ENCODE measurements around the gene USP40.

USP40 gene

DNA sequence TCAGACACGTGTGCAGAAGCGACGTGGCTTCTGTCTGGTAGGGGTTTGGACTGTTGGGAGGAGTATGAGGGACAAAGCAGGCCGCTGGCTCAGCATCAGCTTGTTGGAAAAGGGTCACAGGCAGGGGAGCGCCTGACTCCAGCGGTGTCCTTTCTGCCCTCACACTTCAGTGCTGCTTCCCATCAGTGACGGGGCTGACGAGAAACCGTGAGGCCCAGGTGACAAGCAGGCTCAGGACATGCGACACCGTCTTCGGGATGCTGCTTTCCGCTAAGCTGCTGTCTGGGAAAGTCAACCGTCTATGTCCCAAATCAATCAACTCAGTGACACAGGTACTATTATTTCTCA is 90.5 kb downstream of the USP40 start:
- no peak for DNase-seq (ENCODE audit: low read depth)

DNA sequence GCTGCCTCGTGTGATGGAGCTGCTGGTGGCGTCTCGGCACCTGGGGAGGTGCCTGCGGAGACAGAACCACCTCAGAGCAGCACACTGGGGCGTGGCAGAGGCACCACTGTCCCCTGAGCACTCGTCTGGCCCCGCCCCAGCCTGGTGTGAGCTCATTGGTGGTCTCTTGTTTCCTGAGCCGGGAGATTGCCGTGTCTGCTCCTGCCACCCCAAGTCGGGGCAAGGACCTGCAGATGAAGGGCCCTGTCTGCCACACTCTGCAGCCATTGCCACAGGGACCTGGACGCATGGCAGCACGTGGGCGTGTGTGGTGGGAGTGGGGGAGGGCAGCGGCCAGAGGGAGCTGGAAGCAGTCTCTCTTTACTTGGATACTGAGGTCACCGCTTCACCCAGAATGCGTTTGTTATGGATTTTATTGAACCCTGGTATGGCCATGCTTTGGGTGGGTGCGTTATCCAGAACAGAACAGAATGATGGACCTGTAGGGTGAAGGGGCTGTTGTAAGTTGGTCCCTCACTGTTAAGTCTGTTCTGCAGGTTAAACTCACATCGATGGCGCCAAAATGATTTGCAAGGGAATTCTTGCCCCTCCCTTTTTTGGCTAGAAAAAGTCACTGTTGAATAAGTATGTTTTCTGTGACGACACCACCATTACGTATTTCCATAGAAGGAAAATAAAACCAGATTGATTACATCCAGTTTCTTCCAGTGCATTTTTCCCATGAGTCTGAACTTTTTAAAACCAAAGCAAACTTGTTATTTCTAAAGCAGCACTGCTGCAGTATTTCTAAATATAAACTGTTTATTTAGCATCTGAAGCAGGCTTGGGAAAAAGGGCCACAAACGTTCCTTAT is 92.0 kb downstream of the USP40 start:
- DNase-seq (ENCODE audit: low read depth) = no peak

DNA sequence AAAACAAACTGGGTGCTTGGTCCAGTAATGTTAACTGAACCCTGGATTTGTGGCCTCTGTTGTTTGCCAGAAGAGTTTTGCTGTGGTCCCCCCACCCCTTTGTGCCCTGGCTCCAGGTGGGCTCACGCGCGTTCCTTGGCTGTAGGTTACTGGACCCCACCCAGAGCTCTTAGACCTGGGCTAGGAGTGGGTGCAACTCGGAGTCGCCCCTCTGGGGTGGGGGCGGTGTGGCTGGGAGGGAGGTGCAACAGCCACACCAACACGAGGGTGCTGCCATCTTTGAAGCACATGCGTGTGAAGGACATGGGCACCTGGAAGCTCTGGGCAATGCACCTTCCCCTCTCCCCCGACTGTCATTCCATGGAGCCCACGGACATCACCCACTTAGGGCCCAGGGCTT is 92.7 kb downstream of the USP40 start:
- DNase-seq (ENCODE audit: low read depth) = no peak

DNA sequence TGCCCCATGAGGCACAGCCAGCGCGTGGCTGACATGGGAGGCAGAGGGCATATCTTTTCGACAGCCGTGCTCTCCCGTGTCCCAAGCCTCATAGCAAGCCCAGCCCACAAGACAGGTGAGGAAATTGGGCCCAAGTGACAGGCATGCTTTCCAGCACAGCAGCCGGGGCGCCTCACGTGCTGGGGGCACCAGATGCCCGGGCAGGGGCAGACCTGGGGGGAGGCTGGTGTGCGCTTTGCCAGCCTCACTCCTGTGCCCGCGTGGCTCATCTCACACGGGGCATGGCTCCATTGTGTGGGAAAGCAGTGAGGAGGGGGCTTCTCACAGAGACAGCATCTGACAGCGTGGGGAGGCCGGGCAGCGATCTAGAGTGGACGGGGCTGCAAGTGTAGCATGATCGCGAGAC is 93.2 kb downstream of the USP40 start:
- DNase-seq (ENCODE audit: low read depth) = no peak

DNA sequence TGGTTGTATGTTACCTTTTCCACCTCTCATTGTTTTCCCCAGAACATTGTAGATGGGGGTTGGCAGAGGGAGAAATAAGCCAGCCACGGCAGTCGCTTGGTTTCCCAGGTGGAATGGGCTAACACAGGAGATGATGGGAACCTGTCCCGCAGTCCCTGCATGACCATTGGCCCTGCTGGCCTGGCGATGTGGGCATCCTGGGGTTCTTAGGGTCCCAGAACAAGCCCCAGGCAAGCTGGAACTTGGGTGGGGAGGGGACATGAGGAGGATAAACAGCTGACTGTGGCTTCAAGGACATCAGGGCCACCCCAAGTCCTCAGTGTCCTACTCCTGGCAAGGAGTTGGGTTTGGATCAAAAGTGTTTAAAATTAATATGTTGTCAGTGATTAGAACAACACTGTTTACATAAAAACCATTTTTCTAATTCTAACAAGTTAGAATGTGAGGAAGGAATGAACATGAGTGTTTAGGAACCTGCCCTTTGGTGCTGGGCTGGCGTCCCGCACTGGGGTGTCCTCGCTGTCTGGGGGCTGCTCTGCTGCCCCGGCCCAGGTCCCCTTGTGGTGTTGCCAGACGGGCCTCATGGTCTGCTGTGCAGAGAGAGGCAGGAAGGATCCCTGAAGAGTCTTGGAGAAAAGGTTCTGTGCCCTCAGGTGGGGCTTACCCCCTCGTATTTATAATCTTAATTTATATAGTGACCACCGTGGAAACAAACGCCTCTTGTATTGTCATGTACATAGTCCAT is 95.1 kb downstream of the USP40 start:
- DNase-seq (ENCODE audit: low read depth) = no peak

DNA sequence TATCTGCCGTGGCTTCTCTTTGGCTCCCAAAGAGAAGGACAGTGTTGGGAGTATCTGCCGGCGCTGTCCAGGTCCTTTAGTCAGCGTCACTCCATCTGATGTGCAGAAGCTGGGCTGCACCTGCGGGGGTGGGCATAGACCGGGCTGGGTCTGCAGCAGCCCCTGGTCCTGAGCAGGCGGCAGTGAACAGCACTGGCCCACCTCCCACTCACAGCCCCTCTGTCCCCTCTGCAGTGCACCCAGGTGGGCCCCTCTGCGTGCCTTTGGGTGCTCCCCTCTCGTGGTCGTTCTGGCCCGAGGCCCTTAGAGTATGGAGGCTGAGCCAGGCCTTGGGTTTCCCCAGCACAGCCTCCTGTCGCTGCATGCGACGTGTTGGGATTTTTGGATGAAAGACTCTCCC is 95.7 kb downstream of the USP40 start:
- no peak for DNase-seq (ENCODE audit: low read depth)

DNA sequence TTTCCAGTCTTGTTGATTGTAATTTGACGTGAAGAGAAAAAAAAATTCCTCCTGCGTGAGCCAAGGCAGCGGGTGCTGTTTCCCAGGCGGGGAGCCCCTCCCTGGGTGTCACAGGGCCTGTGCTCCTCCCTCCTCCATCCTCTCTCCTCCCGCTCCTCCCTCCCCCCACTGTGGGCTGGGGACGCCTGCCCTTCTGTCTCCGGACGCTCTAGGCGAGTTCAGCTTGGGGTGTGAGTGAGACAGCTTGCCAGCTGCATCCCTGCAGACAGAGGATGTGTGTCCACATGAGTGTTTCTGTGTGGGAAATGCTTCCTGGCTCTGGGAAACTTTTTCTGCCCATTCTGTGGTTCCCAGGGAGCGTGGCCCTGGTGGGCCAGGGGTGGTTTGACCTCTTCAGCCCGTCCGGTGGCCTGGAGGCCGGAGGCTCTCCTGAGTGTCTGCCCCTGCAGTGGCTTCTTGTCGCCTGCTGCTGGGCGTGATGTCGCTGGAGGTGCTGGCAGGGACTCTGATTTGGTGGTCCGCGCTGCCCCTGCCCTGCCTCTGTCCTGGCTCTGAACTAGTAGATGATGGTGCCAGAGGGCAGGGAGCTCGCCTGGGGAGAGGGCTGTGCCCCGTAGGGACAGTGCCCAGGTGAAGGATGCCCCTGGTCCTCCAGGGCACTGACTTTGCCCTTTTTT is 96.4 kb downstream of the USP40 start:
- DNase-seq (ENCODE audit: low read depth) = no peak

DNA sequence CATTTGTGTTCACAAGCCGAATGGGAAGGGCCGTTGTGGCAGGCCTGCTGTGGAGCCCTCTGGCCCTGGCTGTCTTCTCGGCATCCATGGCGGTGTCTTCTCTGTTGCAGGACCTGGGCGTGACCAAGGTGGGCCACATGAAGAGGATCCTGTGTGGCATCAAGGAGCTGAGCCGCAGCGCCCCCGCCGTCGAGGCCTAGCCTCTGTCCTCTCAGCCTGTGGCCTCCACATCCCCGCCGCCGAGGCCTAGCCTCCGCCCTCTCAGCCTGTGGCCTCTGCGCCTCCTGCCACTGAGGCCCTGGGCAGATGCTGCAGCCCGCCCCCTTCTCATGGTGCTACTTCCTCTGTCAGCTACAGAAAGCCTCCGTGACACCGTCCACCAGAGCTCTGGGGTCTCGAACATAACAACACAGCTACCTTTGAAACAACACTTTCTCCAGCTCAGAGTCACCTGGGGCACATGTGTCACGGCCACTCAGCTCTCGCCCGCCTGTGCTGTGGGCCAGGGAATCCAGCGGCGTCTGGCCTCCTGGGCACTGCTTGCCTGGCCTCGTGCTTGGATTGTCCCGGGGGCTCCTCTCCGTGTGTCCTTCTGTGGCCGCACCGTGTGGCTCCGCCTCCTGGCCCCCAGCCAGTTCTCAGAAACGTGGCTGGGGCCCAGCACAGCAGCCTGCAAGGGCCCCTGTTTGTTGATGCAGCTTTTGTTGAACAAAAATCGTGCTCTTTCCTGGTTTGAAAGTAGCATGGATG is 97.1 kb downstream of the USP40 start:
- DNase-seq (ENCODE audit: low read depth) = no peak

DNA sequence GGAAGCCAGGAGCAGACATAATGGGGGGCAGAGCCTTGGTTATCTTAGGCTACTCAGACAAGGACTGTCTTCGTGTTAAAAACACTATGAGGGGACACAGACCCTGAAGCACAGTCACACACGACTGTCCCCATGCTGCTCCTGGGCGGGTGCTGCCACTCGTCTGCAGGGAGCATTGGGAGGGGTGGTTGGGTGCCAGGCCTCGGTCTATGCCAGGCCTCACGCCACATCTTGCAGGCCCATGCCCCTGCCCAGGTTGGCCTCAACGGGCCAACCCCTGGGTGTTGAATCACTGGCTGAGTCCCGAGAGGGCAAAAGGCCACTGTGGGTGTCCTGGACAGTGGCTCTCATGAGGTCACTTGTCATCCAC is 97.9 kb downstream of the USP40 start:
- DNase-seq (ENCODE audit: low read depth) = no peak

DNA sequence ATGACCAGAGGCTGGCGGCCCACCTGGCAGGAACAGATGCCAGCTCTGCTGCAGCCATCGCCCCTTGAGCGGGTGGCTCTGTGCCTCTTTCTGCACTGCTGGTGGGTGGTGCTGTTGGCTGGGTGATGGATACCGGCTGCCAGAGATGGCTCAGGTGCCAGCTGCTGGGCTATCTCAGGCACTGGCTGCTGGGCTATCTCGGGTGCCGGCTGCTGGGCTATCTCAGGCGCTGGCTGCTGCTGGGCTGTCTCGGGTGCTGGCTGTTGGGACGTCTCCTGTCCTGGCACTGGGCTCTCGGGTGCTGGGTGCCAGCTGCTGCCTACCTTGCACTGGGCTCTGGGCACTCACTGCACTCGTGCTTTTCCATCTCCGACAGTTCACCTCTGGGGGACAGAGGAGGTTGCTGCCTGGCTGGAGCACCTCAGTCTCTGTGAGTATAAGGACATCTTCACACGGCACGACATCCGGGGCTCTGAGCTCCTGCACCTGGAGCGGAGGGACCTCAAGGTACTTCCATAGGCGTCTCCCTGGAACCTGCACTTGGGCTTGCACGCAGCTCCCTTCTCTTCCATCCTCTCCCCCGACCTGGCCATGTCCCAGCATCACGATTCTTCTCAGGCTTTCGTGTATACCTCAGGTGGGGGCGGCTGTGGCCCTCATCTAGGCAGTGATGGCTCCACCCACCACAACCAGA is 98.4 kb downstream of the USP40 start:
- no peak for DNase-seq (ENCODE audit: low read depth)

DNA sequence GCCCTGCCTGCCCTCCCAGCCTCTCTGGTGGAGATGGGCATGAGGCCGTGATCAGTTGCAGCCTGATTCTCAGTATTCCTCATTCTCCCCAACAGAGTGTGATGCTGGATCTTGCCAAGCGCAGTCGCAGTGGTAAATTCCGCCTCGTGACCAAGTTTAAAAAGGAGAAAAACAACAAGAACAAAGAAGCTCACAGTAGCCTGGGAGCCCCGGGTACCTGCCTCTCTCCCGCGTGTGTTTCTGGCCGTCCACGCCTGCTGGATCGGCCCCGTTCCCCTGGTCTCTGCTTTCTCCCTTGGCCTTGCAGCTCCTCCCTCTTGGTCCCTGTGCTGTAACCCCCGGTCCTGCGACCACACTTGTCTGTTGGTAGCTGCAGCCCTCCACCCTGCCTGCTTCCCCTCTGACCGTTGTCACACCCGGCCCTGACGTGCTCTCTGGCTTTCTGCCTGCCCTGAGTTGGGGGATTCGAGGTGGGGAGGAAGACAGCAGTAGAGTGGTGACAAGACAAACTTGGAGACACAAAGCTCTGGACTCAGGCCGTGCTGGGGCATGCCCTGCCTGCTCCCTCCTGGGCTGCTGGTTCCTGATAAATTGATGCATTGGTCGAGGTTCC is 99.5 kb downstream of the USP40 start:
- no peak for DNase-seq (ENCODE audit: low read depth)

DNA sequence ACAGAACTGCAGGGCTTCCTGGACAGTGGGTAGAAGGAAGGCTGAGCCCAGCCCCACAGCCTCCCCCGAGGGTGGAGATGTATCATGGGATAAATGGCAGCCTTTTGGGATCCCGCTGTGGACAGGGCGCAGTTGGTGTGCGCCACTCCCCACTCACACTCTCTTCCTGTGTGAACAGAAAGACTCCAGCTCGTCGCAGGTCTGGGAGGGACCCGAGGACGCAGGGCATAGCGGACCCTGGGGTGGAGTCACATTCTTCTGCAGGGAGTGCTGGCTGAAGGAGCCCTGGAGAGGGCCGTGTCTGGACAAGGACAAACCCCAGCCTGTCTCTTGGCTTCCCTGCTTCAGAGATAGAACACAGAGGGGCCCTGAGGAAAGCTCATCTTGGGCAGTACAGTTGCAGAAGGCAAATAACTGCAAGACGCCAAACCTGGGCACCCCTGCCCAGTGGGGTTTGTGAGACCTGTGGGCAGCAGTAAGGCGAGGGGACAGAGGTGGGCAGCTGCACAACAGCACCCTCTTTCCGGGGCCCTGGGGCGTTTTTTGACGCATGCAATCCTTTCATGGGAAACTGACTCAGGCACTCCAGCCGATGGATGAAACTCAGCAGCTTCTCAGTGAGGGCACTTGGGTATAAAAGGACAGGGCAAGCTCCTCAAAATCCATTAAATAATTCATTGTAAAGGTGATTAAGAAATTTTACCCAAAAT is 101.9 kb downstream of the USP40 start:
- DNase-seq (ENCODE audit: low read depth) = no peak

DNA sequence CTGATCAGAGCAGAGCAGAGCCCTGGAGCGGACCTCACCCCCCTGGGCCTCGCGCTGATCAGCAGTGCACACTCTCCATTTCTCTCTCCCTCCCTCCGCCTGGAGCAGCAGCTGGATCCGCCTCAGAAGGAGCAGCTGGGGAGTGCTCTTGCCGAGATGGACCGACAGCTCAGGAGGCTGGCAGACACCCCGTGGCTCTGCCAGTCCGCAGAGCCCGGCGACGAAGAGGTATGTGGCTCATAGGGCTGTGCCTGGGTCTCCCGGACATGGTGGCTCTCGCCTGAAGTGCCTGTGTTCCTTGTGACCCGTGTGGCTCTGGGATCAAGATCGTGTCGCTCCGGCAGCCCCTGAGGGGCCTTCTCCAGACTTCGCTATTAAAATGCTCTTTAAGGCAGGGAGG is 102.5 kb downstream of the USP40 start:
- no peak for DNase-seq (ENCODE audit: low read depth)

DNA sequence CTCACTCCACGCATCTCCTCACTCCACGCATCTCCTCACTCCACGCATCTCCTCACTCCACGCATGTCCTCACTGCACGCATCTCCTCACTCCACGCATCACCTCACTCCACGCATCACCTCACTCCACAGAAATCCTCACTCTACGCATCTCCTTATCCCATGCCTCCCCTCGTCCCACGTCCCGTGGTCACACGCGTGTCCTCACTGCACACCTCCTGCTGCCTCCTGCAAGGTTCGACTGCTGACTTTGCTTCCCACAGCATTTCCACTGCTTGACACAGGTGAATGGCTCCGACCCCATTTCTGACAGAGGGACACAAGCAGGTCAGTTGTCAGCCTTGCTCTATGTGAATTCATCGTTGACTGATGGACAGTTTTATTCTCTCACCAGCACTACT is 103.0 kb downstream of the USP40 start:
- DNase-seq (ENCODE audit: low read depth) = no peak

DNA sequence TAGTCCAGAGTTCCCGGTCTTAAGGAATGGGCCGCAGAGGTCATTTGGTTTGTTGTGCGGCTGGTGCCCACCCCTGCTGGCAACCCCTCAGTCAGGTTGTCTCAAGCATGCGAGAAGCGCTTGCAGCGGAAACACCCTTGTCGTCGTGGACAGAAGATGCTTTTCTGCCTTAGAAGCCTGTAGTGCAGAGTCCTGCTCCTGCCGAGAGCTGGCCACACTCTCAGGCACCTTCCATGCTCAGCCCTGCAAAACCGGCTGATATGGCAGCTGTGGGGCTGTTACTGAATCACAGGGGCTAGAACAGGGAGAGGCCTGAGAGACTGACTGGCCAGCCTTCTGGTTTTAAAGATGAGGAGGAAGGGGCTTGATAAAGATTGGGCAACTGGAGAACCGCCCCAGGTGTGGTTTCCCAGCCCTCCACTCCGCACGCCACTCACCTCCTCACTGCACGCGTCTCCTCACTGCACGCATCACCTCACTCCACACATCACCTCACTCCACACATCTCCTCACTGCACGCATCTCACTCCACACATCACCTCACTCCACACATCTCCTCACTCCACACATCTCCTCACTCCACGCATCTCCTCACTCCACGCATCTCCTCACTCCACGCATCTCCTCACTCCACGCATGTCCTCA is 103.6 kb downstream of the USP40 start:
- no peak for DNase-seq (ENCODE audit: low read depth)

DNA sequence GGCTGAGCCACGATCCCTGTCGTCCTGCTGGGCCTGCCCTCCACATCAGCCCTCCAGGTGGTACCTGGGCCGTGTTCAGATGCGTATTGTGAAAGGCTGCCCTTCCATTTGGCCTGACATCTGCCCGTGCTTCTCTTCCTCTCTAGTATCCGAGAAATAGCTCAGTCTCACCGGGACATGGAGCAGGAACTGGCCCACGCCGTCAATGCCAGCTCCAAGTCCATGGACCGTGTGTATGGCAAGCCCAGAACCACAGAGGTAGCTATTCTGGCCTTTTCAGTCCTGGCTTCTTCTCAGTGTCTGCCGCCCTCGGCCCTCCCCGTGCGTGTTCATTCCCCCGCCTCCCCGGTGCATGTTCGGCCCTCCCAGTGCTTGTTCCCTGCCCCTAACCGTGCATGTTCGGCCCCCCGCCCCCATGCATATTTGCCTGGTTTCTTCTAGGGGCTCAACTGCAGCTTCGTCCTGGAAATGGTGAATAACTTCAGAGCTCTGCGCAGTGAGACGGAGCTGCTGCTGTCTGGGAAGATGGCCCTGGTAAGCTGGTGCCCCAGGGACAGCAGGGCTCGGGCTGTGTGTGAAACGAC is 104.3 kb downstream of the USP40 start:
- DNase-seq (ENCODE audit: low read depth) = no peak

DNA sequence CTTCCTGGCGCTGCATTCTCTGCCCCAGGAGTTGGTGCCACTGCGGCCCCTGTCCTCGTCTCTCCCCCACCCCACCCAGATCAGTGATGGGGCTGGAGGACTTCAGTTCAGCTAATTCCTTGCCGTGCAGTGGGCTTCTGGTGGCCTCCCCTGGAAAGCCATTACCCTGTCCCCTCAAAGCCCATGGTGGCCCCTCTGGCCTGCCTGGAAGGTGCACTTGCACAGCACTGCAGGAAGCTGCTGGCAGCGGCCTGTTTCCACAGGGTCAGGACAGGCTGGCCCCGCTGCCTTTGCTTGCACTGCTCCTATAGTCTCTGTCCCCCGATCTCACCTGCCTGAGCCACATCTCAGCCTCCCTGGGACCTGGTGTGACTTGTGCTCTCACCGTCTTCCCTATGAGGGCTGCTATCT is 105.1 kb downstream of the USP40 start:
- DNase-seq (ENCODE audit: low read depth) = no peak

DNA sequence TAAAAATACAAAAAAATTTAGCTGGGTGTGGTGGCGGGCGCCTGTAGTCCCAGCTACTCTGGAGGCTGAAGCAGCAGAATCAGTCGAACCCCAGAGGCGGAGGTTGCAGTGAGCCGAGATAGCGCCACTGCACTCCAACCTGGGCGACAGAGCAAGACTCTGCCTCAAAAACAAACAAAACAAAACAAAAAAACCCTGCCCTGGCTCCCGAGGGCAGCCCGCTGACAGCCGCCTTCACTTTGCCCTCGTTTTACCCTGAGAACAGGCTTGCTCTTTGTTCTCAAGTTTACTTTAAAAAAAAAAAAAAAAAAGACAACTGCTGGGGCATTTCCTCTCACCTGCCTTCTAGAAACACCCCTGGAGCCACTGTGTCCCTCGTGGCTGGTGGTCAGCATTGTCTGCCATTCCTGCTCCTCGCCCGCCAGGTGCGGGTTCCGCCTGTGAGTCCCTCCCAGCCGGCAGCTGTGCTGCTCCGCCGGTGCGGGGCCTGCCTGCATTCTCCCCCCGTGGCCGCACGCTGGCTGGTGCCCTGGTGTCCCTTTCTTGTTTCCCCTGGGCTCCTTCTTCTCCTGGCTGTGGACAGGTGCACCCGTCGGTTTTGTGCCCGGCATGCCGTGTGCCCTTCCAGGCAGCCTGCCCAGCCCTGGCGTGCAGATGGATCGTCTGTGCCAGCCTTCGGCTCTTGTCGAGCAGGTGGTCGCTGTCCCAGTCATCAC is 105.7 kb downstream of the USP40 start:
- DNase-seq (ENCODE audit: low read depth) = no peak

DNA sequence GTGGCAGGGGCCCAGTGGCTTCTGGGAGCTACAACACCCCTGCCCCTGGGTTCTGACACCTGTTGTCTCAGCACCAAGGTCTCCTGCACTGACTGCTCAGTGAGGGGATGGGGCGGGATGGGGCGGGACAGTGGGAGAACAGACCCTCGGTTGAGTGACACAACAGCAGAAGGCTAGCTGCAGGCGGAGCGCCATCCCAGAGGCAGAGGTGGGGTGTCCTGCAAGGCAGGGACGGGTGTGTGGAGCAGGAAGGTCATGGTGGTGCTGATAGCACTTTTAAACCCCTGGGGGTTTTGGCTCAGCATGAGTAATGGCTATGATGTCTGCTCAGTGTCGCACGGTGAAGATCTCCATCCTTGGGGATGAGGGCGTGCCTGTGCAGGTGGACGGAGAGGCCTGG is 107.2 kb downstream of the USP40 start:
- DNase-seq (ENCODE audit: low read depth) = no peak
